Keratinocyte (primary cell): ENCODE results near the gene PCF11.

ENCODE experiments used
- EZH2 ChIP-seq: IDR thresholded peaks from one replicate; pipeline ENCODE4 v1.6.1; 2012; ENCODE audit warnings: inconsistent platforms, mild to moderate bottlenecking, low read length, moderate library complexity
- TF ChIP-seq, protein P1 (sequence below), 3 experiments: IDR thresholded peaks in 1 of 3; conservative IDR thresholded peaks in 1 of 3; optimal IDR thresholded peaks in 1 of 3; 2 replicates in 2 of 3; 3 replicates in 1 of 3; pipeline versions ENCODE3 to v1.5.1; 2011; ENCODE audit warnings: low read length in 3 of 3, mild to moderate bottlenecking in 3 of 3, moderate library complexity in 2 of 3, control low read depth in 1 of 3, inconsistent platforms in 1 of 3; ENCODE audit not compliant: insufficient read depth in 2 of 3; ENCODE audit errors: extremely low read depth in 1 of 3

DNA sequence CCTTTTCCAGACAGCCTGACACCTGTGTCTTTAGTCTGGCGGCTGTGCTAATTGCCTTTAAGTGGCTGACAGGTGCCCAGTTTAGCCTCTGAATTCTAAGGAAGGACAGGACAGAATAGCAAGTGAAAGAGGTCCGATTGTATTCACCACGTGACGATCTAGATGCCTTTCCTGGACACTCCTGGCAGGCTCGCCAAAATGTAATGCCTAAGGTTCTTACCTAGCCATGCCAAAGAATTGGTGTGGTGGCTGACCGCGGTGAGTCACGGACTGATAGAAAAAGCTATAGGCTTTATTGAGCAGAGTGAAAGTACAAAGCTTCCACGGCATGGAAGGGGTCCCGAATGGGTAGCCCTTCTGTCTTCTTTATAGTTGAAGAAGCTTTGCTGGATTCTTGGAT is 63.3 kb downstream of the PCF11 start:
- TF ChIP-seq, protein P1, sequence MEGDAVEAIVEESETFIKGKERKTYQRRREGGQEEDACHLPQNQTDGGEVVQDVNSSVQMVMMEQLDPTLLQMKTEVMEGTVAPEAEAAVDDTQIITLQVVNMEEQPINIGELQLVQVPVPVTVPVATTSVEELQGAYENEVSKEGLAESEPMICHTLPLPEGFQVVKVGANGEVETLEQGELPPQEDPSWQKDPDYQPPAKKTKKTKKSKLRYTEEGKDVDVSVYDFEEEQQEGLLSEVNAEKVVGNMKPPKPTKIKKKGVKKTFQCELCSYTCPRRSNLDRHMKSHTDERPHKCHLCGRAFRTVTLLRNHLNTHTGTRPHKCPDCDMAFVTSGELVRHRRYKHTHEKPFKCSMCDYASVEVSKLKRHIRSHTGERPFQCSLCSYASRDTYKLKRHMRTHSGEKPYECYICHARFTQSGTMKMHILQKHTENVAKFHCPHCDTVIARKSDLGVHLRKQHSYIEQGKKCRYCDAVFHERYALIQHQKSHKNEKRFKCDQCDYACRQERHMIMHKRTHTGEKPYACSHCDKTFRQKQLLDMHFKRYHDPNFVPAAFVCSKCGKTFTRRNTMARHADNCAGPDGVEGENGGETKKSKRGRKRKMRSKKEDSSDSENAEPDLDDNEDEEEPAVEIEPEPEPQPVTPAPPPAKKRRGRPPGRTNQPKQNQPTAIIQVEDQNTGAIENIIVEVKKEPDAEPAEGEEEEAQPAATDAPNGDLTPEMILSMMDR (optimal IDR thresholded peaks at IDR 0.05 in 1 of 3, IDR thresholded peaks at IDR 0.05 in 1 of 3, conservative IDR thresholded peaks at IDR 0.05 in 1 of 3; ENCODE audit: extremely low read depth in 1 of 3, insufficient read depth in 2 of 3, low read length in 3 of 3): no peak
- TF ChIP-seq EZH2: no peak
